GM12892 (cell line): ENCODE measurements around the gene VAMP8.

Source experiments
- POLR2A ChIP-seq: IDR thresholded peaks from 2 replicates; pipeline ENCODE4 v1.6.1; 2011; ENCODE audit warnings: low read depth, low read length, control low read depth
- POLR2AphosphoS5 ChIP-seq: IDR thresholded peaks from 2 replicates; pipeline ENCODE4 v1.6.1; 2011; ENCODE audit warnings: low read depth, low read length, control low read depth
- TAF1 ChIP-seq: IDR thresholded peaks from 2 replicates; pipeline ENCODE4 v1.6.1; 2011; ENCODE audit warnings: low read depth, mild to moderate bottlenecking, control low read depth, low read length, borderline replicate concordance

GRCh38 chr2:85548608-85548900, 28.8 kb upstream of the VAMP8 start:
- TF ChIP-seq POLR2AphosphoS5 (no peak), POLR2A (no peak), TAF1 (no peak)
